Testis (tissue), 3 donors: ENCODE measurements around the gene GID8. TPM values are rescaled to one million over a fixed set of nuclear protein-coding genes. Genes with fewer than 3 reads are reported as not detected.

ENCODE experiments used
- DNase-seq: peaks from one replicate; pipeline ENCODE4 v3.0.0-alpha.2; 2019
- H3K27ac ChIP-seq, 2 donors: fragments of 200-600 bp; sonication (generic); one replicate each; pipeline ENCODE4 v1.5.1; 2019
- H3K27me3 ChIP-seq: fragments of 200-600 bp; sonication (generic); one replicate; pipeline ENCODE4 v1.5.1; 2019
- H3K36me3 ChIP-seq: fragments of 200-600 bp; sonication (generic); one replicate; pipeline ENCODE4 v1.5.1; 2017; ENCODE audit warnings: low read depth; ENCODE audit errors: missing control alignments
- H3K4me1 ChIP-seq: fragments of 200-600 bp; sonication (generic); one replicate; pipeline ENCODE4 v1.5.1; 2019
- H3K4me3 ChIP-seq, 2 donors: fragments of 200-600 bp; sonication (generic); one replicate each; pipeline ENCODE4 v1.5.1; 2017 to 2019
- H3K9me3 ChIP-seq: fragments of 200-600 bp; sonication (generic); one replicate; pipeline ENCODE4 v1.5.1; 2017
- CTCF ChIP-seq, 3 experiments: fragments of 450-650 bp in 2 of 3; fragments of 200-600 bp in 1 of 3; sonication (generic) in 1 of 3; IDR thresholded peaks; one replicate each; pipeline ENCODE4 v1.5.1; 2016 to 2019; ENCODE audit warnings: antibody characterized with exemption in 3 of 3, mild to moderate bottlenecking in 2 of 3, moderate library complexity in 1 of 3
- POLR2A ChIP-seq: fragments of 450-650 bp; IDR thresholded peaks from one replicate; pipeline ENCODE4 v1.6.1; 2017; ENCODE audit warnings: antibody characterized with exemption, mild to moderate bottlenecking, moderate library complexity
- WGBS, 2 donors: methylation state at CpG; one replicate each; pipeline ENCODE4 v1.1.5; 2018; 5-methylcytosine and 5-hydroxymethylcytosine counted together
- intact Hi-C: fragments of 100-400 bp; cut with DNase I; formaldehyde crosslinking; loops from one replicate; pipeline ENCODE4 v1.15.1; 2023; ENCODE audit warnings: low total_unique reads
- polyA plus RNA-seq: library from polyadenylated mRNA; stranded (reverse); fragments of 350-450 nt; fragmentation: Illumina TruSeq; extraction: RNeasy Lipid Tissue Mini Kit (QIAGEN cat#74804); gene quantifications from one replicate; pipeline ENCODE4 v1.2.3, GENCODE V29; 2014; ENCODE audit warnings: low read depth, low replicate concordance; ENCODE audit not compliant: insufficient read depth
- total RNA-seq, 2 donors: library from RNA; depleted of rRNA; stranded (reverse); fragments of >200 nt; gene quantifications; one replicate each; pipeline ENCODE4 v1.2.3, GENCODE V29; 2016

Gene GID8
- total and polyA plus RNA-seq, 3 donors from 2014 or later, result 27.3 to 42.6 (median 41.9) TPM

- H3K27ac ChIP-seq, result no peak overlapping the region
- no peak overlapping the region for H3K4me3 ChIP-seq
- TF ChIP-seq CTCF (IDR thresholded peaks at IDR 0.05) (no peak), POLR2A (no peak)
- no peak for DNase-seq
- intact Hi-C loops, result no loop called here
- no peaks in the 10 kb centered on the region for H3K27me3 ChIP-seq
- H3K4me1 ChIP-seq, result no peaks in the 10 kb centered on the region
- no peaks in the 10 kb centered on the region for H3K9me3 ChIP-seq
- H3K36me3 ChIP-seq, result peaks cover 4% of the 10 kb centered on the region
- 95 to 98% methylated on average over 4 to 14 of the region's 14 CpGs for WGBS, 2 donors
Measured at GRCh38 chr20:62893700-62894099, 44.2 kb upstream of the GID8 start.

- Histone ChIP-seq H3K4me1 (no peaks in the 10 kb centered on the region), H3K27ac (no peak overlapping the region), H3K27me3 (no peaks in the 10 kb centered on the region), H3K9me3 (no peaks in the 10 kb centered on the region), H3K36me3 (peaks cover 4% of the 10 kb centered on the region), H3K4me3 (no peak overlapping the region)
- no peak for DNase-seq
- no peak for TF ChIP-seq CTCF (IDR thresholded peaks at IDR 0.05)
- no peak for TF ChIP-seq POLR2A
- 85 to 92% methylated on average over 14 of the region's 14 CpGs for WGBS, 2 donors
- intact Hi-C loops, result no loop called here
Measured at GRCh38 chr20:62894261-62894660, 43.7 kb upstream of the GID8 start.

- no peak for TF ChIP-seq POLR2A
- TF ChIP-seq CTCF (IDR thresholded peaks at IDR 0.05), result no peak
Measured at GRCh38 chr20:62895539-62895938, 42.4 kb upstream of the GID8 start.

GRCh38 chr20:62896526-62896925 is 41.4 kb upstream of the GID8 start:
- Histone ChIP-seq H3K36me3 (peaks cover 4% of the 10 kb centered on the region), H3K27ac (no peak overlapping the region), H3K9me3 (no peaks in the 10 kb centered on the region), H3K4me1 (peaks cover 10% of the 10 kb centered on the region), H3K27me3 (no peaks in the 10 kb centered on the region), H3K4me3 (no peak overlapping the region)
- intact Hi-C loops, result no loop called here
- no peak for TF ChIP-seq CTCF (IDR thresholded peaks at IDR 0.05)
- DNase-seq, result no peak
- whole genome bisulfite sequencing, 2 donors, result 92 to 98% methylated on average over 15 to 16 of the region's 16 CpGs

More at GRCh38 chr20:62895539-62895938, 42.4 kb upstream of the GID8 start:
- no peak for DNase-seq
- 90 to 91% methylated on average over 9 of the region's 9 CpGs for WGBS, 2 donors
- Histone ChIP-seq H3K4me3 (no peak overlapping the region), H3K27me3 (no peaks in the 10 kb centered on the region), H3K27ac (no peak overlapping the region), H3K9me3 (no peaks in the 10 kb centered on the region), H3K36me3 (peaks cover 4% of the 10 kb centered on the region), H3K4me1 (peaks cover 9% of the 10 kb centered on the region)
- intact Hi-C loops, result no loop called here

- no peak for DNase-seq
- H3K4me3 ChIP-seq, result no peak overlapping the region
- no peak overlapping the region for H3K27ac ChIP-seq
- 70 to 75% methylated on average over 11 of the region's 11 CpGs for WGBS, 2 donors
- TF ChIP-seq CTCF (IDR thresholded peaks at IDR 0.05) (no peak), POLR2A (no peak)
- H3K27me3 ChIP-seq, result no peaks in the 10 kb centered on the region
- H3K4me1 ChIP-seq, result peaks cover 10% of the 10 kb centered on the region
- intact Hi-C loops, result no loop called here
- peaks cover 4% of the 10 kb centered on the region for H3K36me3 ChIP-seq
- no peaks in the 10 kb centered on the region for H3K9me3 ChIP-seq
Measured at GRCh38 chr20:62897666-62898065, 40.3 kb upstream of the GID8 start.
